ENCODE measurements around the gene SLC9A5.

SLC9A5 gene

GRCh38 chr16:67317853-67318252 lies 69.1 kb downstream of the SLC9A5 start:
- no peak for DNase-seq
